Measurements from ENCODE around the gene PHF13.
"Not testable (repeated sequence)": the region's sequence is repeated elsewhere in the genome, so short reads cannot be mapped to it uniquely, and the experiment has no call there.

The PHF13 gene

GRCh38 chr1:6631058-6631457 is 17.5 kb downstream of the PHF13 start:
- no peak for DNase-seq

GRCh38 chr1:6632588-6633514 is 19.3 kb downstream of the PHF13 start:
- no peak for DNase-seq

GRCh38 chr1:6634371-6635052 is 21.0 kb downstream of the PHF13 start:
- peak; percentile 62 to 63 for DNase-seq

- DNase-seq = no peak
These were observed 21.8 kb downstream of the PHF13 start for GRCh38 chr1:6635161-6635909.

- DNase-seq = no peak
These were observed 22.6 kb downstream of the PHF13 start for GRCh38 chr1:6635910-6636760.

- not testable (repeated sequence) for DNase-seq
These were observed 23.2 kb downstream of the PHF13 start for GRCh38 chr1:6636778-6637177.

GRCh38 chr1:6637770-6638169 is 24.2 kb downstream of the PHF13 start:
- no peak for DNase-seq

GRCh38 chr1:6638226-6638625 is 24.7 kb downstream of the PHF13 start:
- no peak for DNase-seq

- DNase-seq = not testable (repeated sequence)
These were observed 27.3 kb downstream of the PHF13 start for GRCh38 chr1:6640867-6641266.

GRCh38 chr1:6645018-6645417 is 31.5 kb downstream of the PHF13 start:
- DNase-seq = no peak

GRCh38 chr1:6646499-6647148 is 33.1 kb downstream of the PHF13 start:
- DNase-seq = peak in 1 of 2 experiments; percentile 29

GRCh38 chr1:6648556-6648955 is 35.0 kb downstream of the PHF13 start:
- no peak for DNase-seq

GRCh38 chr1:6651909-6652308 is 38.4 kb downstream of the PHF13 start:
- no peak for DNase-seq

- no peak for DNase-seq
These were observed 39.5 kb downstream of the PHF13 start for GRCh38 chr1:6652986-6653385.

GRCh38 chr1:6653436-6654290 is 40.1 kb downstream of the PHF13 start:
- DNase-seq = no peak

GRCh38 chr1:6657138-6657537 is 43.6 kb downstream of the PHF13 start:
- no peak for DNase-seq

- no peak for DNase-seq
These were observed 45.0 kb downstream of the PHF13 start for GRCh38 chr1:6658359-6659060.

GRCh38 chr1:6660415-6661049 is 47.0 kb downstream of the PHF13 start:
- DNase-seq = no peak

GRCh38 chr1:6662468-6662867 is 48.9 kb downstream of the PHF13 start:
- not testable (repeated sequence) for DNase-seq

- no peak for DNase-seq
These were observed 53.2 kb downstream of the PHF13 start for GRCh38 chr1:6666696-6667095.
